Endometrial microvascular endothelial cells (primary cell): ENCODE data around the gene KIF25. TPM values are rescaled to one million over a fixed set of nuclear protein-coding genes. Genes with fewer than 3 reads are reported as not detected.

Source experiments
- in situ Hi-C: cut with HindIII; loops from 2 replicates; pipeline ENCODE4 v1.10.0; 2017; ENCODE audit warnings: low sequenced_read_pairs, low pct_unique_long_range_greater_than_20kb; ENCODE audit errors: inconsistent ontology term
- total RNA-seq: library from RNA; depleted of rRNA; stranded (reverse); fragments of >200 nt; gene quantifications from one replicate; pipeline ENCODE4 v1.2.3, GENCODE V29; 2015; ENCODE audit errors: inconsistent ontology term

Gene KIF25
- total RNA-seq, 1 donor from 2014 or later = not detected

- in situ Hi-C loops = no loop called here
Observed at GRCh38 chr6:168029459-168030217, 32.2 kb downstream of the KIF25 start.

DNA sequence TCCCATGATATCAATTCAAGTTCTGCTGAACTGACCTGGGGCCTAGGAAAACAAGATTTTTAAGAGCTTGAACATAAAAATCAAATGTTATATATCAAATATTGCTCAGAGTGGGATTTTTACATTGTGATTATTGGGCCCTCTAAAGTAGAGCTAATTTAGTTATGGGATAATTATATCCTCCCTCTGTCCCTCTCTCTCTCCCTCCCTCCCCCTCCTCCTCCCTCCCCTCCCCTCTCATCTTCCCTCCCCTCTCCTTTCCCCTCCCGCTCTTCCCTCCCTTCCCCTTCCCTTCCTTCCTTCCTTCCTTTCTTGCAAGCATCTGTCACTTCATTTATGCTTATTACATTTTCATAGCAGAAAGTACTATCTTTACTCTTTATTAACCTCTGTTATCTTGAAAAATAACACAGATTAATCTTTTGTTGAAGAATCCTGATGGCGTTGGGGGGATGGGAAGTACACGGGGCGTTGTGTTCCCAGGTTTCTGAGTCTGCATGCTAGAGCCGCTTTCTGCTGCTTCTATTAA lies 32.8 kb downstream of the KIF25 start:
- in situ Hi-C loops = no loop called here

- in situ Hi-C loops = no loop called here
Observed at GRCh38 chr6:168030908-168031307, 33.4 kb downstream of the KIF25 start.

DNA sequence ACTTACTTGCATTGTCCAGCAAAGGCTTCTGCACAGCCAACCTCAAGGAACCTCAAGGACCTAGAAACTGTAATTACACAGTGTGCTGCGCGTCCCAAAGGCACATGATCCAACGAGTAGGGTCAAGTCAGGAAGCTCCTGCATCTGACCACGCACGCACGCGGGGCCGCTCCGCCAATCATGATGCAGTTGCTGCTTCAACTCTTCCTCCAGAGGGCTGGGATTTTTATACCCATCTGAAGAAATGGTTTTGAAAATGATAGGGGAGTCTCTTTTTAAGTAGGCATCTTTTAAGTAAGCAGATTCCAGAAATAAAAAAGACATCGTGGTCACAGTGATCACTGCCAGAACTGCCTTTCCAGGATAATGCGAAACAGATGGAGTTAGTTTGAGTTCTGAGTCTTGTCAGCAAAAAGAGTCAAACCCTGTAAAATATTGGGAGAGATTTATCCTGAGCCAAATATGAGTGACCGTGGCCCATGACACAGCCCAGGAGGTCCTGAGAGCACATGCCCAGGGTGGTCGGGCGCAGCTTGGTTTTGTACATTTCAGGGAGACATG lies 34.0 kb downstream of the KIF25 start:
- in situ Hi-C loops = no loop called here

GRCh38 chr6:168032005-168032760 lies 34.7 kb downstream of the KIF25 start:
- in situ Hi-C loops = no loop called here

GRCh38 chr6:168033791-168034190 lies 36.3 kb downstream of the KIF25 start:
- in situ Hi-C loops = no loop called here

- in situ Hi-C loops = no loop called here
Observed at GRCh38 chr6:168034537-168034936, 37.1 kb downstream of the KIF25 start.

DNA sequence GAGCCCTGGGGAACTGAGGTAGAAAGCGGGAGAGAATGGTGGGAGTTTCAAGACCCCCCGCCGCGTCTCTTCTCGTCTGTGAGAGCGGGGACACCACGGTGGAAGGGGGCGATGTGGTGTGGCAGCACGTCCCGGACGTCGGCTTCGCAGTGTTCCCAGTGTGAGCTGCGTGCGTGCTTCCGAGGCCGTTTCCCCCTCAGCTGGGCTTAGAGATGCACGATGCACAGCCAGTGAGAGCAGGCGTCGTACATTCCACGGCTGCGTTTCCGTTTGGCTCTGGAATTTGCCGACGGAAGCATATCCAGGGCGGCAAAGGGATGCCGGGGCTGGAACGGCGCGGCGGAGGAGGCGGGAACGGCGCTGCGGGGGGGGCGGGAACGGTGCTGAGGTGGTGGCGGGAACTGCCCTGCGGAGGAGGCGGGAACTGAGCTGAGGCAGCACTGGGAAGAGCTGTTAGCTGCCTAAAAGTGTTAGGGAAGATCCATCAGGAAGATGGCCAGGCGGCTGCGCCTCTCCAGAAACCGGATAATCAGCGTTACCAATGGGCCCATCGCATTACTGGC lies 37.7 kb downstream of the KIF25 start:
- in situ Hi-C loops = no loop called here

GRCh38 chr6:168035661-168036545 lies 38.4 kb downstream of the KIF25 start:
- in situ Hi-C loops = no loop called here

DNA sequence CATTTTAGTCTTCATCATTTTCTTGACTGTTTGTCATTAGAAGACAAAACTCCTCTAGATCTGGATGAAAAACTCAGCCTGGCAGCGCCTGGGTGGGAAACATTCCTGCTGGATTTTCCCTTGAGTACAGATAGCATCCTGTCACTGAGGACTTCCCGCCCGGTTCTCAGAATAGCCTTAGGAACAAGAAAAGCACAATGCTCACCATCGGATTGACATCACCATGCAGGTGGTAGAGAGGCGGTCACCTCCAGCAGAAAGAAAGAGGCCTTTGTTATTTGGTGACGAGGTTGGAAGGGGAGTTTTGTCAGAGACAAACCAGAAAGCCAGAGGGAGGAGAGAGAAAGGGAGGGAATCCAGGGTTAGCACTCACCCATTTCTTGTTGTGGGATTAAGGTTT lies 39.8 kb downstream of the KIF25 start:
- in situ Hi-C loops = no loop called here

GRCh38 chr6:168037856-168038255 lies 40.4 kb downstream of the KIF25 start:
- in situ Hi-C loops = no loop called here

DNA sequence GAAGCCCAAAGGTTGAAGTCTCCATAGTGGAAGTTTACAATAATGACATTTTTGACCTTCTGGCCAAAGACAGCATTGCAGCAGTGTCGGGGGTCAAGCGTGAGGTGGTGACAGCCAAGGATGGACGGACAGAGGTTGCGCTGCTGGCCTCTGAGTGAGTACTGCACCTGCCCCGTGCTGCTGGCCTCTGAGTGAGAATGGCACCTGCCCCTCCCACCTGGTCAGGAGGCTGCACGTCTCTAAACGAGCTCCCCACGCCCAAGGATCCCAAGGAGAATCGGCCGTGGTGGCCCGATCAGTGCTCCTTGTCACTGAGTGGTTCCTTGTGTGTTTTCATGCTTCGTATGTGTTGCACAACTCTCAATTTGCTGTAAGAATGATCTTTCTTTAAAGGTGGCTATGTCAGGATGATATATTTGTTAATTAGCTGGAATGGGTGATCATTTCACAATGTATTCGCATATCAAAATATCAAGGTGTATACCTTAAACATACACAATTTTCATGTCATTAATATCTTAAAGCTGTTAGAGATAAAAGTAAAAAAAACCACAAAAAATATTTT lies 41.2 kb downstream of the KIF25 start:
- in situ Hi-C loops = no loop called here

- in situ Hi-C loops = no loop called here
Observed at GRCh38 chr6:168039301-168039700, 41.8 kb downstream of the KIF25 start.

- in situ Hi-C loops = no loop called here
Observed at GRCh38 chr6:168039849-168040248, 42.4 kb downstream of the KIF25 start.

- in situ Hi-C loops = no loop called here
Observed at GRCh38 chr6:168040856-168041496, 43.5 kb downstream of the KIF25 start.

DNA sequence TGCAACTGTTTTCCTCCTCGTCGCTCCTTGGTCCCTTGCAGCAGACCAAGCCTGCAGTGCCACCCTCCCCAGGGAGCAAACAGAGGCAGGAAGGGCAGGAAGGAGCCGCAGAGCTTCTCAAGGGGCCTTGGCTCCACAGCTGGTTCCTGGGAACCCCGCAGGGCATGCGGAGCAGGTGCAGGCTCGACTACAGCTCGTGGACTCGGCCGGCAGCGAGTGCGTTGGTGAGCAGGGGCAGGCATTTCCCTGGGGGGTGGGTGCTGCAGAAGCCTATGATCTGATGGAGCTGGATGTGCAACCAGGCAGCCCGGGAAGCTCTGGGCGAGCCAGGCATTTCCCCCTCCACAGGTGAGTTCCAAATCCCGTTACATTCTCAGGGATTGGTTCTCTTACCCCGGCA lies 44.5 kb downstream of the KIF25 start:
- in situ Hi-C loops = no loop called here

DNA sequence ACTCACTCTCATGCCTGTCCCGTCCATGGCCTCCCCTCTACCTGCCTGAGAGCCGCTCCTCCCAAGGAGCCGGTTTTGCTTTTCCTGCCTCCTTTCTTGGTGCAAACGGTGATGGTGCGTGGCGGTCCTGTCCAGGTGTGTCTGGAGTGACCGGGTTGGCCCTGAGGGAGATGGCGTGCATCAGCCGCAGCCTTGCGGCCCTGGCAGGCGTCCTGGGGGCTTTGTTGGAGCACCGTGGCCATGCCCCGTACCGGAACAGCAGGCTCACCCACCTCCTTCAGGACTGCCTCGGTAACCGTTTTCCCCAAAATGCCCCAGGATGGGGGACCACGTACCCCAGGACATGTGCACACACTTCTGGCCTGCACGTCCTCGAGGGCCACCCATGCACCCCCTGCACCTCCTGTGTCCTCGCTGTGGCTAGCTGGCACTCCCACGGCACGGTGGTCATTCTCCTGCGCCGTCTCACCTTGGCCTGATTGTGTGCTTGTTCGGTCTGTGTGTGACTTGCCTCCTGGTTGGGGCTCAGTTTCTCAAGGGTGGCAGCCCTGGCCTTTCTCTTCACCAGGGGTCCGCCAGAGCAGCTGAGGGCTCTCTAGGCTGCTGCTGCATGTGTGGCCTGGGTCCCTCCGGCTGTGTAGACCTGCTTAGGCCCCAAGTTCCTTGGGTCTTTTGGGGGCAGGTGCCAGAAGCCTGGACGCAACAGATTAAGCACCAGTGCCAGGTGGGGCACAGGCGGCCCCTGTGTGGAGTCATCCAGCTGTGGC lies 45.1 kb downstream of the KIF25 start:
- in situ Hi-C loops = no loop called here
